Urinary bladder (tissue), 4 donors: ENCODE data around the gene GLUD1. TPM values are rescaled to one million over a fixed set of nuclear protein-coding genes. Genes with fewer than 3 reads are reported as not detected.
"Not testable (repeated sequence)": the region's sequence is repeated elsewhere in the genome, so short reads cannot be mapped to it uniquely, and the experiment has no call there.

Source experiments
- DNase-seq: peaks from one replicate; pipeline ENCODE4 v3.0.0-alpha.2; 2015; ENCODE audit errors: extremely low spot score
- H3K27ac ChIP-seq: one replicate; pipeline ENCODE4 v1.5.1; 2013; ENCODE audit warnings: low read depth, mild to moderate bottlenecking, moderate library complexity
- H3K36me3 ChIP-seq: one replicate; pipeline ENCODE4 v1.6.1; 2013; ENCODE audit warnings: mild to moderate bottlenecking, moderate library complexity; ENCODE audit not compliant: insufficient read depth
- H3K4me1 ChIP-seq: one replicate; pipeline ENCODE4 v1.6.1; 2013; ENCODE audit warnings: mild to moderate bottlenecking, moderate library complexity; ENCODE audit not compliant: insufficient read depth
- H3K4me3 ChIP-seq: one replicate; pipeline ENCODE4 v1.5.1; 2013; ENCODE audit warnings: low read depth, low read length
- WGBS: extraction: QIAGEN DNeasy Blood & Tissue Kit; methylation state at CpG from one replicate; pipeline ENCODE4 v1.1.7; 2013; 5-methylcytosine and 5-hydroxymethylcytosine counted together
- polyA plus RNA-seq: library from polyadenylated mRNA; stranded (reverse); fragments of 200-250 nt; gene quantifications from one replicate; pipeline ENCODE4 v1.2.3, GENCODE V29; 2013
- total RNA-seq: library from RNA; depleted of rRNA; stranded (reverse); fragments of >200 nt; gene quantifications from one replicate; pipeline ENCODE4 v1.2.3, GENCODE V29; 2014
- donor health status: healthy with polysubstance abuse.
- donor health status: healthy.

The GLUD1 gene
- total RNA-seq (186 TPM), polyA plus RNA-seq (118 TPM)

GRCh38 chr10:87094373-87095235 lies at the start of gene GLUD1, which contains the start of gene SHLD2:
GLUD1 (minus strand) TSS chr10:87094843; CDS start chr10:87094769, 74 bp downstream.
SHLD2 (plus strand) TSS chr10:87095206; CDS start chr10:87151355, 56,149 bp downstream.
- H3K4me3 ChIP-seq, result peak within 1 kb of the TSS; percentile 89
- no peaks in the 10 kb centered on the region for H3K4me1 ChIP-seq
- peak; percentile 53 for DNase-seq
- H3K27ac ChIP-seq, result peak within 1 kb of the TSS; percentile 99
- WGBS, result under 1% methylated on average over 102 of the region's 111 CpGs
- H3K36me3 ChIP-seq, result no peaks in the 10 kb centered on the region

- not testable (repeated sequence) for H3K36me3 ChIP-seq, H3K4me1 ChIP-seq, H3K27ac ChIP-seq, H3K4me3 ChIP-seq, DNase-seq
- 93% methylated on average over 6 of the region's 6 CpGs for WGBS
These were observed 48.4 kb upstream of the GLUD1 start for GRCh38 chr10:87143109-87143418.

GRCh38 chr10:87142230-87143108 lies 47.8 kb upstream of the GLUD1 start:
- not testable (repeated sequence) for H3K27ac ChIP-seq, H3K4me3 ChIP-seq
- WGBS, result 49% methylated on average over 5 of the region's 5 CpGs

GRCh38 chr10:87137478-87137877 lies 42.8 kb upstream of the GLUD1 start:
- not testable (repeated sequence) for H3K4me3 ChIP-seq, H3K36me3 ChIP-seq, DNase-seq, H3K27ac ChIP-seq, H3K4me1 ChIP-seq

More at GRCh38 chr10:87142230-87143108, 47.8 kb upstream of the GLUD1 start:
- not testable (repeated sequence) for H3K36me3 ChIP-seq, H3K4me1 ChIP-seq, DNase-seq

GRCh38 chr10:87134440-87134839 lies 39.8 kb upstream of the GLUD1 start:
- not testable (repeated sequence) for DNase-seq, H3K4me3 ChIP-seq, H3K4me1 ChIP-seq, H3K27ac ChIP-seq, H3K36me3 ChIP-seq
- WGBS, result 97% methylated on average over 2 of the region's 2 CpGs

- H3K36me3 ChIP-seq, H3K27ac ChIP-seq, DNase-seq, H3K4me1 ChIP-seq, H3K4me3 ChIP-seq: not testable (repeated sequence)
- WGBS, result 85% methylated on average over 2 of the region's 2 CpGs
These were observed 39.3 kb upstream of the GLUD1 start for GRCh38 chr10:87133936-87134335.

GRCh38 chr10:87132176-87132575 lies 37.5 kb upstream of the GLUD1 start:
- H3K27ac ChIP-seq, H3K36me3 ChIP-seq, H3K4me1 ChIP-seq, H3K4me3 ChIP-seq, DNase-seq: not testable (repeated sequence)

GRCh38 chr10:87127607-87128156 lies 33.0 kb upstream of the GLUD1 start:
- not testable (repeated sequence) for H3K27ac ChIP-seq, DNase-seq, H3K4me3 ChIP-seq, H3K36me3 ChIP-seq, H3K4me1 ChIP-seq
- 86% methylated on average over 2 of the region's 3 CpGs for WGBS

GRCh38 chr10:87127048-87127447 lies 32.4 kb upstream of the GLUD1 start:
- not testable (repeated sequence) for DNase-seq, H3K4me3 ChIP-seq, H3K36me3 ChIP-seq, H3K4me1 ChIP-seq, H3K27ac ChIP-seq
- WGBS, result 100% methylated on average over 1 of the region's 2 CpGs

GRCh38 chr10:87123351-87123750 lies 28.7 kb upstream of the GLUD1 start:
- 91% methylated on average over 3 of the region's 4 CpGs for WGBS
- not testable (repeated sequence) for H3K4me1 ChIP-seq, H3K36me3 ChIP-seq, H3K27ac ChIP-seq, H3K4me3 ChIP-seq, DNase-seq

- not testable (repeated sequence) for H3K36me3 ChIP-seq, H3K27ac ChIP-seq, H3K4me3 ChIP-seq, DNase-seq, H3K4me1 ChIP-seq
- 85% methylated on average over 1 of the region's 1 CpG for WGBS
These were observed 24.4 kb upstream of the GLUD1 start for GRCh38 chr10:87119029-87119428.

- not testable (repeated sequence) for DNase-seq, H3K27ac ChIP-seq, H3K36me3 ChIP-seq, H3K4me1 ChIP-seq, H3K4me3 ChIP-seq
- WGBS, result 41% methylated on average over 1 of the region's 1 CpG
These were observed 23.5 kb upstream of the GLUD1 start for GRCh38 chr10:87118122-87118521.

- no peak overlapping the region for H3K4me3 ChIP-seq
- H3K27ac ChIP-seq, result no peak overlapping the region
- H3K36me3 ChIP-seq, result peaks cover 1% of the 10 kb centered on the region
- no peaks in the 10 kb centered on the region for H3K4me1 ChIP-seq
- 88% methylated on average over 7 of the region's 7 CpGs for WGBS
- no peak for DNase-seq
These were observed 10.9 kb upstream of the GLUD1 start for GRCh38 chr10:87105446-87106124.
